Stimulated activated CD8-positive, alpha-beta memory T cell treated with anti-CD3 and anti-CD28 coated beads, Interleukin-15, amount 100 ng/mL, for 24 hours (primary cell): ENCODE results near the gene TSPAN31.

Source experiments
- DNase-seq: peaks from one replicate; pipeline ENCODE4 v3.0.0-alpha.2; 2020; ENCODE audit warnings: low read depth

TSPAN31 gene

DNA sequence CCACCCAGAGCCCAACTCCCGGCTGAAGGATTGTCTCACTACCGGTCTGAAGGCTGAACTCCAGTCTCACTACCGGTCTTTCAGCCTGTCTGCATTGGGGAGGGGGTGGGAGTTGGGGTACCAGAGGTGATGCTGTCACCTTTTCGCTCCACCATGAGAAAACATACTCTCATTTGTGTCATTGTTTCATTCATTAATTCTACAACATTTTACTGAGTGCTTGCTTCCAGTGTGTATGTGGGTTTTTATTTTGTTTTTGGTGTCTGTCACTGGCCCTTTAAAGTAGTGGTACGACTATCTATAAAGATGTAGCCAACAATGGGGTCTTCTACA is 7.8 kb downstream of the TSPAN31 start:
- no peak for DNase-seq

DNA sequence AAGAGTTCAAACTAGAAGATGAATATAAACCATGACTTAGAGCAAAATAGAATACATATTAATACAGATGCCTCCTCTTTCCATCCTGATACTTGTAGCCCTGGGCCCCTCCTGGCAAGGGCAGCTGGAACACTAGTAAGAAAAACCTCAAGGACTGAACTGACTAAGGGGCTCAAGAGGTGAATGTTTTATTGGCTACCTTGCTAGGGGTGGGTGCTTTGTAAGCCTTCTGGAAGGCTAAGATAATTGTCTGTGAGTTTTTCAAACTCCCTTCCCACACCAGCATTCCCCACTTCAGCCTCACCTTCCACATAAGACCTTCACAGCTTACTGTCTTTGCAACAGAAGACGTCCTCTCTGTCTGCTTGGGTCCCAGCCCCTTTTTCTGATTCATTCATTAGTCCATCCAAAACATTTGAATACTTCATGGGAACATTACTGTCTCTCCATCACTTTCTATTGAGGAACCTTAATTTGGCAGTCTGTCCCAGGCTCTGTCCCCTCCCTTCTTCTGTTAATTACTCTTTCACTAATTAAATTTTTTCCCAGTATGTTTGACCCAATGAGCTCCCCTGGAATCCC is 9.0 kb downstream of the TSPAN31 start:
- no peak for DNase-seq

DNA sequence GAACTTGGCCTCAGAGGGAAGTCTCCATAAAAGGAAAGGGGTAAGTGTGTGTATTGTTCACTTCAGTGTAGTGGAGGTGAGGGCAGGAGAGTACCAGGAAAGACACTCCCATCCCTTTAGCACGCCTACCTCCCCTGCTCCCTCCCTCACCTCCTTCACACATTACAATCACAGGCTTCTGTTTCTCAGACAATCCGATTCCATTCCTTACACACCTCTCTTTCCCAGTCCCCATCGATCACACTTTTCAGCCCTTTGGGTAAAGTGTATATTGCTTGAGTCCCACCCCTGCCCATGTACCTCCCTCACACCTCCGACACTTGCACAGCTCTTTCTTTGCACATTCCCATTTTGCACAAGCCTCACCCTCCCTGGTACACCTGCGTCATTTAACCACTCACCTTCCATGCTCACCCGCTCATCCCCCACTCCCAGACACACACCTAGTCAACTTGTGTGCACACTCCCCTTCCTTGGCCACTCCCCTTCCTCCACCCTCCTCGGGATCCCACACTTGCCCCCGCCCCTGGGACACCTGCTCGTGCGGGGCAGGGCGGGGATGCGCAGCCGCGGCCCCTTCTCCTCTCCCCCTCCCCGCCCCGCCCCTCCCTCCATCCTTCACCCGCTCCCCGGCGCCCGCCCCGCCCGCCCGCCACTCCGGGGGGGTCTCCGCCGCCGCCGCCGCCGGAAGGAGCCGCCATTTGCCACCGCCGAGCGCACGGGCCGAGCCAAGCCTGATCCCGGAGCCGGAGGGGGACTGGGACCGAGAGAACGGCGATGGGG is 9.8 kb downstream of the TSPAN31 start, which contains the start of gene MARCHF9:
TSS of gene MARCHF9 (plus strand) at position 693 of the 783 bp plus-strand sequence. CDS start 426 bp downstream, outside the sequence.
- no peak for DNase-seq

DNA sequence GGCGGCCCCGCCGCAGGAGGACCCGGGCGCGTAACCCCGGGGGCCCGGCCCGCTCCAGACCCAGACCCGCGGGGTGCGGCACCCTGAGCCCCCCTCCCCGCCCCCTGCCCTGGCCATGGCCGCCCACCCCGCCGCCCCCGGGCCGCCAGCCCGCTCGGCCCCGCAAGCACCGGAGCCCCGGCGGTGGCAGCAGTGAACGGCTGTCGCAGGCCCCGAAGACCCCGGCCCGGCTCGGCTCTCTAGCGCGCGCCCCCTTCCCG is 10.3 kb downstream of the TSPAN31 start:
- no peak for DNase-seq

DNA sequence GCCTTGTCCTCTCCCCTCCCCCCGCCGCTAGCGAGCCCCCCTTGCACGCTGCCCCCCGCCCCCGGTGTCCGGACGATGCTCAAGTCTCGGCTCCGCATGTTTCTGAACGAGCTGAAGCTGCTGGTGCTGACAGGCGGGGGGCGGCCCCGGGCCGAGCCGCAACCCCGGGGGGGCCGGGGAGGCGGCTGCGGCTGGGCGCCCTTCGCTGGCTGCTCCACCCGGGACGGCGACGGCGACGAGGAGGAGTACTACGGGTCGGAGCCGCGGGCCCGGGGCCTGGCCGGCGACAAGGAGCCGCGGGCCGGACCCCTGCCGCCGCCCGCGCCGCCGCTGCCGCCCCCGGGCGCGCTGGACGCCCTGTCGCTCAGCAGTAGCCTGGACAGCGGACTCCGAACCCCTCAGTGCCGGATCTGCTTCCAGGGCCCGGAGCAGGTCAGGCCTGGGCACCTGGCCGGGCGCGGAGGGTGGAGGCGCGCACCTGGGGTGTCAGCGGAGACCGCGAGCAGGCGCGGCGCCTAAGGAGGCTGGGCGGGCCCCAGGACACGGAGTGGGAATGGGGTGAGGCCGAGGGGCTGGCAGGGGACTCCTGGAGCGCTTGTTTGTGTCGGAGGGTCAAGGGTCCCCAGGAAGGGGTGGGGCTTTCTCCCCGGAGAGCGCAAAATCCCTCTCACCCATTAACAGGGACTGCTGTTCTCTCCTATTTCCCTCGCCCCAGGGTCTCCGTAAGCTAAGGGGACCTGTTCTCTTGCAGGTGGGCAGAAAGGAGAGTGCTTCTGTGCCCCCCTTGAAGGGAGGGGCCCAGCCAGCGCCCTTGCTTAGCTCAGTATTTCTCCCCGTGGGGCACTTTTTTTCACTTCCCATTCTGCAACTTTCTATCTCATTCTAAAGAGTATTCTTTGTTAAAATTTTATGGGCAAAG is 10.9 kb downstream of the TSPAN31 start:
- DNase-seq: no peak

DNA sequence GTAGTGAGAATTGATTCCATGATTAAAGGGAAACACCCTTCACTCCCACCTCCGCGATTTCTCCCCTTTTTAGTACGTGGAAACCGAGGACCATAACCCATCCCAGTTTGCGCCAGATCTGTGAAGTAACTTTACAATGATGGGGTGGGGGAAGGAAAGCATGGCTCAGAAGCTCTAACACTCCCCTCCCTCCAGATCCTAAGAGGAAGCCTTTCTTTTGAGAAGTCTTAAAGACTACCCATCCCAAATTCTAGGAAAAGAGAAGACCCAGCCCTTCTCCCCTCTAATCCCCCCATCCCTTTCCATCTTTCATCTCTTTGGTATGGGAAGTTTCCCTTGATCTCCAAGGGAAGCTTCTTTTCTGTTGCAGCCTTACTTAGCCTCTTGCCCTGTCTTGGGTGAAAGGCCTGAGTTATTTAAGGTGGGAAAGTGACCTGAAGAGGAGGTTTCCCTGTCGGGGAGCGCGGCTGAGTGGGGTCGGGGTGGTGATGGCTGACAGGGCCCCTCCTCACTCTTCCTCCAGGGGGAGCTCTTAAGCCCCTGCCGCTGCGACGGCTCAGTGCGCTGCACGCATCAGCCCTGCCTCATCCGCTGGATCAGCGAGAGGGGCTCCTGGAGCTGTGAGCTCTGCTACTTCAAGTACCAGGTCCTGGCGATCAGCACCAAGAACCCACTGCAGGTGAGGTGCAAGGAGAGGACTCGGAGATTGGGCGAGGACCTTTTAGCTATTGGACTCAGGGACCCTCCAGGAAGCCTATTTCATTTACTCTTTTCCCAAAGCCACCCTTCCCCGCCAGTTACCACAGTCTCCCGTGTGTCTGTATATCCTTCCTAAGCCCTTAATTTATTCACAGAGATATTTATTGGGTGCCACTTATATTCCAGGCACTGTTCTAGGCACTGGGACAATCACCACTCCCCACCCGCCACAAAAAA is 11.8 kb downstream of the TSPAN31 start:
- DNase-seq: no peak

DNA sequence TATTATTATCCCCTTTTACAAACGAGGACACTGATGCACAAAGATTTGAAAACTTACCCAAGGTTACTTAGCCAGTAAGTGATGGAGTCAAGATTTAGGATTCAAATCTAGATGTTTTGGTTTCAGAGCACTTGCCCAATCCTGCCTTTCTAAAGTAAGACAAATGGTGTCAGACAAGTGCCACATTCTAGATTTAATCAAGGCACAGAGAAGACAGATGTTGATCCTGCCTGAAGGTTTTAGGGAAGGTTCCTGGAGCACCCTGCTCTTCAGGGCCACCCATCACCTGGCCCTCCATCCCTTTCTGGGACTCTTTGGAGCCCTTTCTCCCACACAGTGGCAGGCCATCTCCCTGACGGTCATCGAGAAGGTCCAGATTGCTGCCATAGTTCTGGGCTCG is 12.9 kb downstream of the TSPAN31 start:
- no peak for DNase-seq

DNA sequence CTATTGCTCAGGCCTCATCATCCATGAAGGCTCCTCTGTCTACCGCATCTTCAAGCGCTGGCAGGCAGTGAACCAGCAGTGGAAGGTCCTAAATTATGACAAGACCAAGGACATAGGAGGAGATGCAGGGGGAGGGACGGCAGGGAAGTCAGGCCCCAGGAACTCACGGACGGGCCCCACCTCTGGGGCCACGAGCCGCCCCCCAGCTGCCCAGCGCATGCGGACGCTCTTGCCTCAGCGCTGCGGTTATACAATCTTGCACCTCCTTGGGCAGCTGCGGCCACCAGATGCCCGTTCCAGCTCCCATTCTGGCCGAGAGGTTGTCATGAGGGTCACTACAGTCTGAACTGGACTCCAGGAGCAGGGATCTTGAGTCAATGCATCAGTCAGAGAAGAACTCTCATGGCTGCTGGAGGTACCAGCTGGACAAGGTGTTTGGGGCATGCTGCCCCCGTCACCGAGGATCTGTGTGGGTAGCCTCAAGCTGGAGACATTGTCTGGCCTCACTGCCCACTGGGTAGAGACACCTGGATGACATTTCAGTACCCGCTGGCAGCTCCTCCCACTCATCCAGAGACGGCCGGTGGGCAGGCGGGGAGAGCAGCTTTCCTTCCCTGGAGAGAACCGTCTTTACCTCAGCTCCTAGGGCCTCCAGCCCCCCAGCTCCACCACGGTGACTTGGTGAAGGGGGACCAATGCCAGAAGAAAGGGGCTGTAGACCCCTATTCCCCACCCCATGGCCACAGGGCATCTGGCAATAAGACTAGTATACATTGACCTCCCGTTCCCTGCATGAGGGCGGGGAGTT is 13.9 kb downstream of the TSPAN31 start:
- no peak for DNase-seq

DNA sequence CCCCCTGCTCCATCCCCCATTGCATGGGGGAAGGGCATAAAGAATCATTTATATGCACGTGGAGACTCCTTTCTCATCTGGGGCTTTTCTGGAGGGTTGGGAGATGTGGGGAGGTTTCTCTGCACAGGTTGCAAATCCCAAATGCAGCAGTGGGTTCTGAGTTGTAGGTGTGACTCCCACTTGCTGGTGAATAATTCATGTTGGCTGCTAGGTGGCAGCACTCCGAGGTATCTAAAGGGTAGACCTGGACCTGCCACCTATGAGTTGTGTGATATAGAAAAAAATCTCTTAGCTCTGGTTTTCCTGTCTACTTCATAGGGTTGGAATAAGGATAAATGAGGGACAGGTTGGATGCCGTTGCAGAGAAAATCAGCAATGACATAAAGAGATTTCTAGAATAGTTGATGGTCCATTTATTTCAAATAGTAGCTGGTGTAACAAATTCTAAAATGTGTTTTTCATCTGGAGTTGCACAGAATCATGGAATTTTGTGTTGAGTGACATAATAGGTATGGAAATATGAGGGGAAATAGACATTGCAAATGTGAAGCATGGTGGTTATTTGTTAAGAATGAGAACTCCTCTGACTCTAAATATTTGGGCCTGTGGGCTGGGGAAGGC is 14.6 kb downstream of the TSPAN31 start:
- DNase-seq: no peak

DNA sequence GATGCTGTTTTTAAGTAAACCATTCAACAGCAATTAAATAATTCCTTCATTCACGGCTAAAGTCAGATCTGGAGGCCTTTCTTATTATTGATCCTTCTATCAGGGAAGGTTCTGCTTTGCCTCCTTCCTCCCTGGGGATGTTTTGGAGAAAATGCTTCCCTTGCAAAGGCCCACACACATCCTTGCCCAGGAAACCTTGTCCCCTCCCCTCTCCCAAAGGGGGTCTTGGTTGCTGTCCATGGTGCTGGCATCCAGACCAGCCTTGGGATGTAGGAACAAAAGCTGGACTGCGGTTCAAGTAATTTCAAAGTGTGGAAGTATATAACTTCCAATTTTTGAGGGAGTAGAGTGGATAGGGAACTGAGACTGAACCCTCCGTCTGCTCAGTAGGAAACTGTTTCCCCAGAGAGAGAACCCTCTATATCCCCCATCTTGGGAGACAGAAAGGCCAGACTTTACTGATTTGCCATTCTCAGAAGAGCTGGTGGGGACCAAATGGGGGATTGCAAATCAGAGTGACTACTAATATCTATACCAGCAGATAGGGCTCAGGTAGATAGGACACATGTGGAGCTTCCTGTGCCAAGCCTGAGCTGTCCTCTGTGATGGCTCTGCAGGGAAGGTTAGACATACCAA is 15.6 kb downstream of the TSPAN31 start:
- DNase-seq: no peak

DNA sequence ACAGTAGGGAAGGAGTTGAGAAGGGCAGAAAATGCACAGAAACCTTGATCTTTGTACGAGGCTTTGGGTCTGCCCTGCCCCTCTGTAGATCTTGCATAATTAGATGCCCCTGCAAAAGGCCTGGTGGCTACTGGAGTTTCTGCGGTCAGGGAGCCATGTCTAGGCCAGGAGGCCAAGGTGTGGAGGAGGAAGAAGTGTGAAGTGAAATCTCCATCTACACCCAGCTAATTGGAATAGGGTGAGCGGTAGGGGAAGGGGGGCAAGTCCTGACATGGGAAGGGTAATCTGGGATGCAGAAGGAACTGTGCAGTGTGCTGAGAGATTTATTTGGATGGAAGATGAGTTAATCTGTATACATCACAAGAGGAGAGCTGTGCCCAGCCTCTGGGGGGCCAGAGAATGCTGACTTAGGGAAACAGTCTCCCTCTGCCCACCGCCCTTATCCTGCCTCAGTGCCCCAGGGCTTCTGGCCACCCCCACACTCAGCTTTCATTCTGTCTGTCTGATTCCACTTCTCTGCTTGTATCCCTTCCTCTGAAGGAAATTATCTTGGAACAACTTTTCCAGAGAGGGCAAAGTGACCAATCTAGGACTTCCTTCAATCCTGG is 16.7 kb downstream of the TSPAN31 start:
- DNase-seq: no peak

DNA sequence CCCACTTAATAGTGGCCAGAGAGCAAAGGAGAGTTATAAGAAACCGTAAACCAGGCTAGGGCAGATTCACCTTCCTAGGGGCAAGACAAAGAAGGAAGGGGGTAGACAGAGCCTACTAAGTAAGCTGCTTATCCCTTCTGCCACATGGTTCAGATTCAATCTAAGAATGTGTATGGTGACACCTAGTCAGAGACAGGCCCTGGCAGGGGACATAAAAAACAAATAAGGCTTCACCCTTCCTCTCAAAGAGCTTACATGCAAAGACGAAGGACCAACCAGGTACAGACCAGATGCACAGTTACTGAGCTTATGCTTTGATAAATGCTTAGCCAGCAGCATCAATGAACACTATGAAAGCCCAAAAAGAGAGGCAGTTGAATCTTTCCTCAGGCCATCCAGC is 17.6 kb downstream of the TSPAN31 start:
- no peak for DNase-seq

DNA sequence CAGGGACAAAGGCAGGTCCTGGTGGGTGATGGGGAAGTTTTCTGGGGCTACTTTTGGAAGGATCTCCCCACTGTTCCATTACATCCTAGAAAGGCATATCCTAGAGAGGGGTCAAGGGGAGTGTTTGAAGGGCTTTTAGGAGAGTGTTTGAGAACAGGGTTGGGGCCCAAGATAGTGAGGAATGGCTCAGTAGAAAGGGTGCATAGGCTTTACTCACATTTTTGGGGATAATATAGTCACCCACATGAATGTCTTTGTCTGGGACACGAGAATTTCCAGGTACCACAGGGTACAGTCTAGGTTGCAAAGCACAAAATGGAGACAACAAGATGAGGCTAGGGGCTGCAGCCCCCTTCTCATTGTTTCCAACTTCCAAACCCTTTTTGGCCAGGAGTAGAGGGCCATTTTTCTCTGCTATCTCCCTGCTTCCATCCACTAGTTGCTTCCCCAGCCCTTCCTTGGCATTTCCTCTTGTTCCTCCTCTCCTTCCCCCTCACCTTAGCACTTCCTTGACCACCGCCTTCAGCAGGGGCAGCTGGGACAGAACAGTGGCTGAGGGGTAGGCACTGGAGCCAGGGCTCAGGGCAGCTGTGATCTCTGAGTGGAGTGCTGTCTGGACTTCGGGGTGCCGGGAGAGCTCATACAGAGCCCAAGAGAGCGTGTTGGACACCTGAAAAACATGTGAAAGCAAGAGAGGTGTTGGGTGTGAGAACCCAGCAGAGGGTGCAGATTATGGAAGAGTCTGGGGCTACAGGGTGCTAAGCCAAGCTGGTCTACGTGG is 19.2 kb downstream of the TSPAN31 start:
- DNase-seq: no peak

DNA sequence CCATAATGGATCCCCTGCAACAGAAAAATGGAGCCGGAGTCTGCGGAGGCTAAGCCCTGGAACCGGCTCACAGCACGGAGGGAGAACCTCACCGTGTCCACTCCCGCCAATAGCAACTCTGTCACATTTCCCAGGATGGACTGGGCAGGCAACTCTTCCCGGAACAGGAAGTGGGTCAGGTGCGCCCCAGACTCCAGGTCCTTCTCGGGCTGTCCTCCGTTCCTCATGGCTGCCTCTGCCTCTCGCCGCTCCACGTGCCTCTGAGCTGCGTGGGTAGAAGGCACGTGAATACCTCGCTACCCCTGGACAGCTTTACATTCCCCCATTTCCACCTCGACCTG is 19.8 kb downstream of the TSPAN31 start:
- DNase-seq: no peak

DNA sequence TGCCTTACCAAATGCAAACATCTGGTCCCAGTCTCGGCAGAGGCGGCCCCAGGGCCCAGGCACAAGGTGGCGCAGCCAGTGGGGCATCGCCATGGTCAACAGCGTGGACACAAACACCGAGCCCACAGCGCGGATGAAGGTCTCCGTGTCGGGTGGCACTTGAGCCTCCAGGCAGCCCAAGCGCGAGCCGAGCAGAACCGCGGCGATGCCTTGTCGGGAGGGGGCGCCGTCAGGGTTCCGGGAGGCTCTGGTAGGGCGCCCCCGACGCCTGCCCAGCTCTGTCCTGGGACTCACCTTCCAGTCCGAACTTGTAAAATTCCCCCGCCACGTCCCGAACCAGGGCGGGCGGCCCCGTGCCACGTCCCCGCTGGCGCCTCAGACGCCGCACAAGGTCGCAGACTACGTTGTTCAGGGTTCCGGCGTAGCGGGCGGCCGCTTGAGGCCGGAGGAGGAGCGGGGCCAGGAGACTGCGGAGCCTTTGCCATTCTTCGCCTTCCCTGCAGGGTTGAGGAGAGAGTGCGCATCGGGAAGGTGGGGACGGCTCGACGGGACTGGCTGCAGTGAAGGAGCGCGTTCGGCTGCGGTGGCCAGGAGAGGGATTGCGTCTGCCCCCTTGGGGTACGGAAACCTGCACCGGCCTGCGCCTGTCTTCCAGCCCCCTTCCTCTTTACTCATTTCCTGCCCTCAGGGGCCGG is 20.3 kb downstream of the TSPAN31 start:
- no peak for DNase-seq

DNA sequence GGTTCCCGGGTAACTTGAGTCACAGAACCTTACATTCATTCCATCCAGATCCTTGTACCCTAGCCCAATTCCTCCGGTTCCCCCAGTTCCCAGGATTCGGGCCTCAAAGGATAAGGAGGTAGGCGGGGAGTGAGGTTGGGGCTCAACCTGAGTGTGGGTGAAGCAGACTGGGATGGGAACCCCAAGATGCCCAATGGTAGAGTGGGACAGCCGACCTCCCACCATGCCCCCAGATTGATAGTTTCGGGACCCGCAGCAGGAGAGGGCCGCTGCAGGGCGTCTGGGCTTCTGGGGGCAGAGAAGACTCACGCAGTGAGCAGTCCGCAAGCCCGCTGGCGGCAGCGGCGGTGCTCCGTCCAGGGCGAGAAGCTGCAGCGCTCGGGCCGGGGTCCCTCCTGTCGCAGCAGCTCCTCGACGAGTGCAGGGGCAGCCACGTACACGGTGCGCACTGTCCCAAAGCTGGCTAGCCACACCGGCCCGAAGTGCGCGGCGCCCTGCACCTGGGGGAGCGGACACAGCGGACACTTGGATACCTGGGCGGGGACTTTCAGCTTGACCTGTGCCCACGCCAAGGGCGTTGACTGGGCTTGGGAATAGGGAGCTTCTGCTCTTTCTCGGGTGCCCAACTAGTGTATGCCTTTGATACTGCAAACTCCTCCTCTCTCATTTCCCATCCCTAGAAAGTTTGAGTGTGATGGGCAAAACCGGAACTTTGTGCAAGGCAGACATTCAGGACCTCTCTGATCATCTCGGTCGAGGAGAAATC is 21.0 kb downstream of the TSPAN31 start:
- DNase-seq: no peak

DNA sequence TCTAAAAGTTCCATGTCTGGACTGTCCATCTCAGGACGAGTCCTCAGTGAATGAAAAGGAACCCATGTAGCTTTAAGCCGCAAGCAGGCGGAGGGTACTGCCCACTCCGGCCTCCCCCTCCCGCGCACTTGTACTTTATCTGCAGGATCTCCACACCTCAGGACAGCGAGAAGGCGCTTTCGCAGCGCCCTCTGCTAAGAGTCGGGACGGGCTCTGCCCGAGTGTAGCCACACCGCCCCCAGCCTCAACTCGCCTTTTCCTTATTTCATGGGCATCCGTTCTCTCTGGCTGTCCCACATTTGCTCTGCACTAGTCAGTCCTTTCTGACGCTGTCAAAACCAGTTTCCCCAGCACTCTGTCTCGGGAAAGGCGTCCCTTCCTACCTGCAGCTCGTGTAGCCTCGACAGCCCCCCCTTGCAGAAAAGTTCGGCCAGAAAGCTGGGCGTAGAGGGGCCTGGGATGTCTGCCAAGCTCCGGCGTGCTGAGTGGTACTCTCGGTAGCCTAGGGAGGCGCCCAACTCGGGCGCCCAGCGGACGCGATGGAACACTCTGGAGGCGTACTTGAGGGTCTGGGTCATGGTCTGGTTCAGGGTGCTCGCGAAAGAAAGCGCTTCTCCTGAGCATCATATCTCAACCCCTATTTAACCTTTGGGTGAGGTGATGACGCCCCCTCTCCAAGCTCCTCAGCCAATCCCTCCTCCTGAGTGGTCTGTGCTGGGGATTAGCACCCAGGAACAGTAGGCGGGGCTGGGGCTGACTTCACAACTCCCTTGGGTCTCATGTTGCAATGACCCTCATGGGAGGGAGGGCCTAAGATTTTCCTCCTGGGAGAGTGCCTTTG is 21.8 kb downstream of the TSPAN31 start, which contains the start of gene CYP27B1:
TSS of gene CYP27B1 (minus strand) at position 615 of the 841 bp plus-strand sequence. CDS start at position 578, 37 bp downstream.
- no peak for DNase-seq
